Subcutaneous abdominal adipose tissue (tissue), 5 donors: Measurements from ENCODE around the gene GPR155.
"Not testable (repeated sequence)": the region's sequence is repeated elsewhere in the genome, so short reads cannot be mapped to it uniquely, and the experiment has no call there.

Experiments
- H3K27ac ChIP-seq: one replicate; pipeline ENCODE4 v1.7.0; 2013; ENCODE audit warnings: low read depth, mild to moderate bottlenecking, inconsistent platforms, low read length, moderate library complexity
- H3K27me3 ChIP-seq, 5 donors: one replicate each; pipeline ENCODE4 v1.7.0; 2013; ENCODE audit warnings: low read length in 5 of 5, inconsistent platforms in 1 of 5; ENCODE audit not compliant: control insufficient read depth in 5 of 5, insufficient read depth in 4 of 5
- H3K36me3 ChIP-seq, 5 donors: one replicate each; pipeline ENCODE4 v1.7.0; 2013; ENCODE audit warnings: low read length in 5 of 5; ENCODE audit not compliant: control insufficient read depth in 5 of 5, insufficient read depth in 5 of 5
- H3K4me1 ChIP-seq, 5 donors: one replicate each; pipeline ENCODE4 v1.7.0; 2013; ENCODE audit warnings: low read length in 5 of 5, mild to moderate bottlenecking in 3 of 5, moderate library complexity in 1 of 5; ENCODE audit not compliant: control insufficient read depth in 5 of 5, insufficient read depth in 5 of 5
- H3K4me3 ChIP-seq, 5 donors: one replicate each; pipeline ENCODE4 v1.7.0; 2013; ENCODE audit warnings: low read length in 5 of 5, low read depth in 1 of 5
- H3K9ac ChIP-seq, 5 donors: one replicate each; pipeline ENCODE4 v1.7.0; 2013; ENCODE audit warnings: low read length in 5 of 5, mild to moderate bottlenecking in 4 of 5, moderate library complexity in 3 of 5
- H3K9me3 ChIP-seq, 5 donors: one replicate each; pipeline ENCODE4 v1.7.0; 2013; ENCODE audit warnings: low read length in 5 of 5; ENCODE audit not compliant: control insufficient read depth in 5 of 5
- donor health status: healthy.
- donor health status: healthy.
- donor health status: healthy.
- donor health status: healthy.
- donor health status: healthy.

GPR155 gene

DNA sequence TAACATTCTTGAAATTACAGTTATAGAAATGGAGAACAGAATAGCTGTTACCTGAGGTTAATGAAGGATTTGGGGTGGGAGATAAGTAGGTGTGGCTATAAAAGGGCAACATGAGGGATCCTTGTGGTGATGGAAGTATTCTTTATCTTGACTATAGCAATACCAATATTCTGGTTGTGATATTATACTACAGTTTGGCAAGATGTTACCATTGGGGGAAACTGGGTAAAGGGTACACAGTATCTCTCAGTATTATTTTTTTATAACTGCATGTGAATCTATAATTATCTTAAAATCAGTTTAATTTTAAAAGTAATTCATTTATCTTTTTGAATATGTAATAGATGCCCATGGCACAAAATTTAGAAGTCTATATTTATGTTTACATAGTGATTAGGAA lies 83.2 kb downstream of the GPR155 start:
- H3K9ac ChIP-seq = no peak overlapping the region

DNA sequence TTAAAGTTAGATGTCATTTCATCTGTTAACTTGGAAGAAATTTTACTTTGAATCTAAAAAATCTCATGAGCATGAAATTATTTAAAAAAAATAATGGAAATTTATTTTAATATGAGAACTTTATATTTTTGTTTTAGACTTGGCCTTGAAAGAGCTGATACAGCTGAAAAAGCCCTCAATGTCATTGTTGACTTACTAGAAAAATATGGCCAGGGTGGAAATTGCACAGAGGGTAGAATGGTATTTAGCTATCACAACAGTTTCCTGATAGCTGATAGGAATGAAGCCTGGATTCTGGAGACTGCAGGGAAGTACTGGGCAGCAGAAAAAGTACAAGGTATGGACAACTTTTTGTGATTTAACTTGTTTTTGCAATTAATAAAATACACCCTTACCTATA lies 86.0 kb downstream of the GPR155 start:
- Histone ChIP-seq H3K4me1 (peaks cover 0 to 9% (median 8%) of the 10 kb centered on the region in 5 donors), H3K27me3 (no peaks in the 10 kb centered on the region), H3K27ac (no peak overlapping the region), H3K9ac (no peak overlapping the region), H3K9me3 (no peaks in the 10 kb centered on the region), H3K36me3 (peaks cover 6 to 28% (median 14%) of the 10 kb centered on the region in 5 donors), H3K4me3 (no peak overlapping the region)

More for the DNA sequence above, 83.2 kb downstream of the GPR155 start:
- Histone ChIP-seq H3K9me3 (no peaks in the 10 kb centered on the region), H3K4me1 (no peaks in the 10 kb centered on the region), H3K4me3 (no peak overlapping the region), H3K36me3 (peaks cover 6 to 28% (median 14%) of the 10 kb centered on the region in 5 donors), H3K27me3 (no peaks in the 10 kb centered on the region), H3K27ac (no peak overlapping the region)

GRCh38 chr2:174399171-174399570 lies 87.7 kb downstream of the GPR155 start:
- Histone ChIP-seq H3K9ac (no peak overlapping the region), H3K4me1 (peaks cover 0 to 22% (median 16%) of the 10 kb centered on the region in 5 donors), H3K27ac (no peak overlapping the region), H3K36me3 (peaks cover 5 to 27% (median 14%) of the 10 kb centered on the region in 5 donors), H3K9me3 (no peaks in the 10 kb centered on the region), H3K27me3 (no peaks in the 10 kb centered on the region), H3K4me3 (no peak overlapping the region)

DNA sequence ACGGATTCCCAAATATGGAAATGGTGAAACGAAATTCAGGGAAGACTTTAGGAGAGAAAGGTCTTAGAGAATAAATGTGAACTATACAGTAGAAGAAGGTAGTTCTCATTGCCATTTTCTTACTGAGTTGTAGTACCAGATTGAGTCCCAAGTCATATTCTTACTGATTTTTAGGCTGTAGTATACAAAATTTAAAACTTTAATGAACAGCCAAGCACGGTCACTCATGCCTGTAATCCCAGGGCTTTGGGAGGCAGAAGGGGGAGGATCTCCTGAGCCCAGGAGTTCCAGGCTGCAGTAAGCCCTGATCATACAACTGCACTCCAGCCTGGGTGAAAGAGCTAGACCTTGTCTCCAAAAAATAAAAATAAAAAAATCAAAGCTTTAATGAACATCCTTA lies 89.1 kb downstream of the GPR155 start:
- Histone ChIP-seq H3K9me3 (no peaks in the 10 kb centered on the region), H3K27me3 (no peaks in the 10 kb centered on the region), H3K27ac (no peak overlapping the region), H3K36me3 (peaks cover 2 to 14% (median 10%) of the 10 kb centered on the region in 5 donors), H3K4me3 (no peak overlapping the region), H3K4me1 (peaks cover 0 to 33% (median 22%) of the 10 kb centered on the region in 5 donors), H3K9ac (no peak overlapping the region)

- Histone ChIP-seq H3K9me3 (no peaks in the 10 kb centered on the region), H3K9ac (peak overlapping the region in 4 of 5 donors; percentile 82 to 97 (median 90)), H3K36me3 (peaks cover 3 to 5% (median 4%) of the 10 kb centered on the region in 5 donors), H3K4me1 (peaks cover 0 to 34% (median 24%) of the 10 kb centered on the region in 5 donors), H3K27ac (peak overlapping the region; percentile 93), H3K4me3 (peak overlapping the region; percentile 89 to 100 (median 98)), H3K27me3 (no peaks in the 10 kb centered on the region)
These were observed 90.7 kb downstream of the GPR155 start for GRCh38 chr2:174395969-174396630.

DNA sequence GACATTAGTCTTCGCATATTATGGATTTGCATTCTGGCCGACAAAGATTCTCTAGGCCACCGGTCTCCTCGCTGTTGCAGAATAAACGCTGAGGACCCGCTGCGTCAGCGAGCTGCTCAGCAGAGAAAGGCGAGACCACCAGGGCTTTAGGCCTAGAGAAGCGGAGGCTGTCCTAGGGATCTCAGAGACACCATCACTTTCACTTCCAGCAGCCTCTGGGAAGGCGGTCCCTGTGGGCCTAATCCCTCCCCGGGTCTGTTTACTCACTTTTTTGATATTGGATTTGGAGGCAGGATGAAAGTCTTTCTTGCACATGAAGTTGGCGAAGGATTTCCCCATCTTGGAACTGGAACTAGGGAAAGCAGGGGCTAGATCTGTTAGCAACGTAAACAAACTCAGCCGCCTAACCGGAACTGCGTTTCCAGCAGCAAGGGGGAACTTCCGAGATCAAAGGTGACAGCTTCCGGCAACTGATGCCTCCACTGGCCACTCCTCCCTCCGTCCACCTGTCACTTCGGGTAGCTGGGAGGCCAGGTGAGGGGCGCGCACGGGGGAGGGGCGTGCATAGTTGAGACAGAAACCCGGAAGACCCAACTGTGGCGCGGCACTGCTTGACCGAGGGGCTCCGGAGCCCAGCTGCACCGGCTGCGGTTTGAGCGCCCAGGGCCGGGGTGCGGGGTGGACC lies 91.4 kb downstream of the GPR155 start, which contains the start of gene SCRN3:
TSS of gene SCRN3 (plus strand) at position 447 of the 685 bp plus-strand sequence. CDS start 2,554 bp downstream, outside the sequence.
- Histone ChIP-seq H3K27me3 (no peaks in the 10 kb centered on the region), H3K36me3 (peaks cover 0 to 3% (median 2%) of the 10 kb centered on the region in 5 donors), H3K27ac (peak within 1 kb of the TSS; percentile 93), H3K4me3 (peak within 1 kb of the TSS; percentile 89 to 100 (median 98)), H3K9me3 (no peaks in the 10 kb centered on the region), H3K4me1 (peaks cover 0 to 34% (median 24%) of the 10 kb centered on the region in 5 donors), H3K9ac (peak within 1 kb of the TSS; percentile 82 to 99 (median 94))

GRCh38 chr2:174392706-174393105 lies 94.1 kb downstream of the GPR155 start:
- Histone ChIP-seq H3K27me3 (no peaks in the 10 kb centered on the region), H3K4me1 (peaks cover 0 to 34% (median 24%) of the 10 kb centered on the region in 5 donors), H3K9me3 (no peaks in the 10 kb centered on the region), H3K4me3 (no peak overlapping the region), H3K9ac (no peak overlapping the region), H3K27ac (no peak overlapping the region), H3K36me3 (peaks cover 0 to 8% (median 7%) of the 10 kb centered on the region in 5 donors)

DNA sequence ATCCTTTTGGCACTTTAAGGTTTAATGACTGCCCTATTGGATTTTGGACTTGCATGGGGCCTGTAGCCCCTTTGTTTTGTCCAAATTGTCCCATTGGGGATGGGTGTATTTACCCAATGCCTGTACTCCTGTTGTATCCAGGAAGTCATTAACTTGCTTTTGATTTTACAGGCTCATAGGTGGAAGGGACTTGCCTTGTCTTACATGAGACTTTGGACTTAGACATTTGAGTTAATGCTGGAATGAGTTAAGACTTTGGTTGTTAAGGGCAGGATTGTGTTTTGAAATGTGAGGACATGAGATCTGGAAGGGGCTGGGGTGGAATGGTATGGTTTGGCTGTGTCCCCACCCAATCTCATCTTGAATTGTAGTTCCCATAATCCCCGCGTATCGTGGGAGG lies 96.5 kb downstream of the GPR155 start:
- H3K27me3 ChIP-seq, H3K9ac ChIP-seq, H3K27ac ChIP-seq, H3K9me3 ChIP-seq, H3K4me3 ChIP-seq: not testable (repeated sequence)
- peaks cover 0 to 25% (median 19%) of the 10 kb centered on the region in 5 donors for H3K4me1 ChIP-seq
- peaks cover 14 to 29% (median 20%) of the 10 kb centered on the region in 5 donors for H3K36me3 ChIP-seq

DNA sequence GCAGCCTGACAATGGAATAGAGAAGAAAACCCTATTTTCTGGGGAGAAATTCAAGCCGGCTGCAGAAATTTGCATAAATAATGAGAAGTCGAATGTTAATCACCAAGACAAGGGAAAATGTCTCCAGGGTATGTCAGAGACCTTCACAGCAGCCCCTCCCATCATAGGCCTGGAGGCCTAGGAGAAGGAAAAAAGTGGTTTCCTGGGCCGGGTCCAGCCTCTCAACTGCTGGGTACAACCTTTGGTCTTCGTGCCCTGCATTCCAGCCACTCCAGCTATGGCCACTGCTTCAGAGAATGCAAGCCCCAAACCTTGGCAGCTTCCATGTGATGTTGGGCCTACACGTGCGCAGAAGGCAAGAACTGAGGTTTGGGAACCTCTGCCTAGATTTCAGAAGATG lies 97.3 kb downstream of the GPR155 start:
- Histone ChIP-seq H3K27ac (no peak overlapping the region), H3K4me3 (no peak overlapping the region), H3K27me3 (no peaks in the 10 kb centered on the region), H3K9ac (no peak overlapping the region), H3K4me1 (peaks cover 0 to 21% (median 15%) of the 10 kb centered on the region in 5 donors), H3K36me3 (peaks cover 15 to 34% (median 20%) of the 10 kb centered on the region in 5 donors), H3K9me3 (no peaks in the 10 kb centered on the region)

DNA sequence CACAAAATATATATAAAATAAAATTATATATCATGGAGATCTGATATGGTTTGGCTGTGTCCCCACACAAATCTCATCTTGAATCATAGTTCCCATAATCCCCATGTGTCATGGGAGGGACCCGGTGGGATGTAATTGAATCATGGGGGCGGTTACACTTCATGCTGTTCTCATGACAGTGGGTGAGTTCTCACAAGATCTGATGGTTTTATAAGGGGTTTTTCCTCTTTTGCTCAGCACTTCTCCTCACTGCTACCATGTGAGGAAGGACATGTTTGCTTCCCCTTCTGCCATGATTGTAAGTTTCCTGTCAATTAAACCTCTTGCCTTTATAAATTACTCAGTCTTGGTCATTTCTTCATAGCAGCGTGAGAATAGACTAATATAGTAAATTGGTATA lies 98.1 kb downstream of the GPR155 start:
- Histone ChIP-seq H3K36me3 (peaks cover 19 to 38% (median 21%) of the 10 kb centered on the region in 5 donors), H3K4me1 (peaks cover 0 to 13% (median 6%) of the 10 kb centered on the region in 5 donors)
- H3K27ac ChIP-seq, H3K9ac ChIP-seq, H3K4me3 ChIP-seq, H3K9me3 ChIP-seq, H3K27me3 ChIP-seq: not testable (repeated sequence)
